ENCODE measurements around the gene GRIK4. TPM values are rescaled to one million over a fixed set of nuclear protein-coding genes. Genes with fewer than 3 reads are reported as not detected.

The GRIK4 gene
- total RNA-seq, 1 experiment from 2014 or later, result 3.3 TPM

DNA sequence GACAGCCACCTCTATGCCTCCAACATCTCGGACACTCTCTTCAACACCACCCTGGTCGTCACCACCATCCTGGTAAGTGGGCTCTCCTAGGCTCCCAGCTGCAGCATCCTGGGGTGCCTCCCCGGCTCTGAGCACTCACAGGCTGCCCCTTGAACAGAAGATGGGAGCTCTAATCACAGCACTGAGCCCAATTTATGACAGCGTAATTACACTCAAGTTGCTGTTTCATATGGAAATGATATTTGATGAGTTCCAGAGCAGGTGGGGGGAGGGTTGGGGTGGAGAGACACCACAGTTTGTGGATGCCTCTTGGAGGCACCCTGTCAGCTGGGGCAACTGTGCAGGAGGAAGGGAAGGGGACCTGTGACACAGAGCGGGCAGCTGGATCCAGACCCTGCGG, 387.0 kb downstream of the GRIK4 start:
- Mint-ChIP-seq H3K27me3 (ENCODE audit: low read depth) (no peaks in the 10 kb centered on the region; the same call in 1 of the 2 replicates), H3K4me3 (no peak overlapping the region), H3K4me1 (peaks cover 18% of the 10 kb centered on the region), H3K9me3 (no peaks in the 10 kb centered on the region), H3K36me3 (no peaks in the 10 kb centered on the region), H3K27ac (no peak overlapping the region)
- no peak for DNase-seq (ENCODE audit: low spot score)
- ChIA-PET POLR2A (interaction anchor here (0.8 kb wide), 1 partner anchor 82 kb away, joined by 7 read pairs; no protein-coding TSS in a partner anchor), CTCF (interaction anchor here (1.0 to 3.9 kb wide), 2 partner anchors 14 to 213 kb away, joined by 3 to 20 read pairs; no protein-coding TSS in a partner anchor)
- ATAC-seq, result no peak
- TF ChIP-seq, protein P1, sequence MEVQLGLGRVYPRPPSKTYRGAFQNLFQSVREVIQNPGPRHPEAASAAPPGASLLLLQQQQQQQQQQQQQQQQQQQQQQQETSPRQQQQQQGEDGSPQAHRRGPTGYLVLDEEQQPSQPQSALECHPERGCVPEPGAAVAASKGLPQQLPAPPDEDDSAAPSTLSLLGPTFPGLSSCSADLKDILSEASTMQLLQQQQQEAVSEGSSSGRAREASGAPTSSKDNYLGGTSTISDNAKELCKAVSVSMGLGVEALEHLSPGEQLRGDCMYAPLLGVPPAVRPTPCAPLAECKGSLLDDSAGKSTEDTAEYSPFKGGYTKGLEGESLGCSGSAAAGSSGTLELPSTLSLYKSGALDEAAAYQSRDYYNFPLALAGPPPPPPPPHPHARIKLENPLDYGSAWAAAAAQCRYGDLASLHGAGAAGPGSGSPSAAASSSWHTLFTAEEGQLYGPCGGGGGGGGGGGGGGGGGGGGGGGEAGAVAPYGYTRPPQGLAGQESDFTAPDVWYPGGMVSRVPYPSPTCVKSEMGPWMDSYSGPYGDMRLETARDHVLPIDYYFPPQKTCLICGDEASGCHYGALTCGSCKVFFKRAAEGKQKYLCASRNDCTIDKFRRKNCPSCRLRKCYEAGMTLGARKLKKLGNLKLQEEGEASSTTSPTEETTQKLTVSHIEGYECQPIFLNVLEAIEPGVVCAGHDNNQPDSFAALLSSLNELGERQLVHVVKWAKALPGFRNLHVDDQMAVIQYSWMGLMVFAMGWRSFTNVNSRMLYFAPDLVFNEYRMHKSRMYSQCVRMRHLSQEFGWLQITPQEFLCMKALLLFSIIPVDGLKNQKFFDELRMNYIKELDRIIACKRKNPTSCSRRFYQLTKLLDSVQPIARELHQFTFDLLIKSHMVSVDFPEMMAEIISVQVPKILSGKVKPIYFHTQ (CRISPR knock-in tag; IDR thresholded peaks at IDR 0.05), result no peak

DNA sequence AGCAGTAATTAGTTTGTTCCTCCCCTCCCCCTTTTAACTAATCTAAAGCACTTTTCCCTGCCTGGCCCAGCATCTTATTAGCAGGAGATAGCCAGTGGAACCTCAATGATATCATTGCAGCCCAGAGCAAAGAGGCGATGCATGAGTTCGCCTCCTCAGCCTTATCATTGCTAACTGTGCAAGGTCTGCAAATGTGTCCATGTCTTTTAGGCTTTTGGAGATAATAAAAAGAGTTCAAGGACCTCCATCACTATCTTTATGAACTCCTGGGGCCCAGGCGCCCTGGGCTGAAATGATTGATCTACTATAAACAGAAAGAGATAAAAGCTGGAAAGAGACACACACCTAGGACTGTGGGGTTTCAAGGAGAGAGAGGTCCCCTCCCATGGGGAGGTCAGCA, 388.2 kb downstream of the GRIK4 start:
- Mint-ChIP-seq H3K27me3 (ENCODE audit: low read depth) (no peaks in the 10 kb centered on the region; the same call in 1 of the 2 replicates), H3K4me3 (no peak overlapping the region), H3K4me1 (peaks cover 9% of the 10 kb centered on the region), H3K27ac (no peak overlapping the region), H3K36me3 (no peaks in the 10 kb centered on the region), H3K9me3 (no peaks in the 10 kb centered on the region)
- TF ChIP-seq FOXK1 (CRISPR knock-in tag; IDR thresholded peaks at IDR 0.05), result no peak
- no peak for TF ChIP-seq JAZF1 (CRISPR knock-in tag; IDR thresholded peaks at IDR 0.05)
- TF ChIP-seq ZNF671 (CRISPR knock-in tag; IDR thresholded peaks at IDR 0.05), result no peak
- no peak for TF ChIP-seq GABPB1 (CRISPR knock-in tag; IDR thresholded peaks at IDR 0.05)
- TF ChIP-seq, protein P2, sequence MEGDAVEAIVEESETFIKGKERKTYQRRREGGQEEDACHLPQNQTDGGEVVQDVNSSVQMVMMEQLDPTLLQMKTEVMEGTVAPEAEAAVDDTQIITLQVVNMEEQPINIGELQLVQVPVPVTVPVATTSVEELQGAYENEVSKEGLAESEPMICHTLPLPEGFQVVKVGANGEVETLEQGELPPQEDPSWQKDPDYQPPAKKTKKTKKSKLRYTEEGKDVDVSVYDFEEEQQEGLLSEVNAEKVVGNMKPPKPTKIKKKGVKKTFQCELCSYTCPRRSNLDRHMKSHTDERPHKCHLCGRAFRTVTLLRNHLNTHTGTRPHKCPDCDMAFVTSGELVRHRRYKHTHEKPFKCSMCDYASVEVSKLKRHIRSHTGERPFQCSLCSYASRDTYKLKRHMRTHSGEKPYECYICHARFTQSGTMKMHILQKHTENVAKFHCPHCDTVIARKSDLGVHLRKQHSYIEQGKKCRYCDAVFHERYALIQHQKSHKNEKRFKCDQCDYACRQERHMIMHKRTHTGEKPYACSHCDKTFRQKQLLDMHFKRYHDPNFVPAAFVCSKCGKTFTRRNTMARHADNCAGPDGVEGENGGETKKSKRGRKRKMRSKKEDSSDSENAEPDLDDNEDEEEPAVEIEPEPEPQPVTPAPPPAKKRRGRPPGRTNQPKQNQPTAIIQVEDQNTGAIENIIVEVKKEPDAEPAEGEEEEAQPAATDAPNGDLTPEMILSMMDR (IDR thresholded peaks at IDR 0.05), result no peak
- TF ChIP-seq, protein P3, sequence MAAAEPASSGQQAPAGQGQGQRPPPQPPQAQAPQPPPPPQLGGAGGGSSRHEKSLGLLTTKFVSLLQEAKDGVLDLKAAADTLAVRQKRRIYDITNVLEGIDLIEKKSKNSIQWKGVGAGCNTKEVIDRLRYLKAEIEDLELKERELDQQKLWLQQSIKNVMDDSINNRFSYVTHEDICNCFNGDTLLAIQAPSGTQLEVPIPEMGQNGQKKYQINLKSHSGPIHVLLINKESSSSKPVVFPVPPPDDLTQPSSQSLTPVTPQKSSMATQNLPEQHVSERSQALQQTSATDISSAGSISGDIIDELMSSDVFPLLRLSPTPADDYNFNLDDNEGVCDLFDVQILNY (CRISPR knock-in tag; IDR thresholded peaks at IDR 0.05), result no peak
- no peak for TF ChIP-seq ZBTB21 (CRISPR knock-in tag; IDR thresholded peaks at IDR 0.05; ENCODE audit: borderline replicate concordance)
- TF ChIP-seq ATF1 (CRISPR knock-in tag; IDR thresholded peaks at IDR 0.05), result no peak
- TF ChIP-seq, protein P4, sequence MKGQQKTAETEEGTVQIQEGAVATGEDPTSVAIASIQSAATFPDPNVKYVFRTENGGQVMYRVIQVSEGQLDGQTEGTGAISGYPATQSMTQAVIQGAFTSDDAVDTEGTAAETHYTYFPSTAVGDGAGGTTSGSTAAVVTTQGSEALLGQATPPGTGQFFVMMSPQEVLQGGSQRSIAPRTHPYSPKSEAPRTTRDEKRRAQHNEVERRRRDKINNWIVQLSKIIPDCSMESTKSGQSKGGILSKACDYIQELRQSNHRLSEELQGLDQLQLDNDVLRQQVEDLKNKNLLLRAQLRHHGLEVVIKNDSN (CRISPR knock-in tag; IDR thresholded peaks at IDR 0.05), result no peak
- TF ChIP-seq GRHL2 (CRISPR knock-in tag; IDR thresholded peaks at IDR 0.05; ENCODE audit: insufficient replicate concordance, severe bottlenecking), result no peak
- ATAC-seq, result no peak
- ChIA-PET CTCF (interaction anchor here (1.2 to 3.9 kb wide), 4 partner anchors 13 to 295 kb away, joined by 4 to 20 read pairs (median 4); no protein-coding TSS in a partner anchor), POLR2A (no interaction called here)
- no peak for DNase-seq (ENCODE audit: low spot score)

DNA sequence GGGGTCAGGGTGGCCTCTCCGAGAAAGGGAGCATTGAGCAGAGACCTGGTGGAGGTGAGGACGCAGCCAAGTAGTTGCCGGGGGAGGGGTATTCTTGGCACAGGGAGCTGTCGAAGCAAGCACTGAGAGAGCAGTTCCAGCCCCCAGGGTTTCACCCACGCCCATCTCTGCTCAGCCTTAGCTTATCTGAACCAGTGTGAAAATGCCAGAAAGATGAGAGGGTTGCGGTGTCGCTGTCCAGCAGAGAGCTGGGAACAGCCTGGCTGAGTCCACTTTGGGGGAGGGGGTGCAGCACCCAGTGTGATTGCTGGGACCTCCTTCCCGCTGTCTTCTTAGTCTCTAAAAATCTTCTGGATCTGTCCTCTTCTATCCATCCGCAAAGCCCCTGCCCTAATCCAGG, 389.1 kb downstream of the GRIK4 start:
- Mint-ChIP-seq H3K27ac (no peak overlapping the region), H3K9me3 (no peaks in the 10 kb centered on the region), H3K36me3 (no peaks in the 10 kb centered on the region), H3K4me1 (peaks cover 9% of the 10 kb centered on the region), H3K4me3 (no peak overlapping the region), H3K27me3 (ENCODE audit: low read depth) (peaks cover 2% of the 10 kb centered on the region; the same call in 1 of the 2 replicates)
- no peak for DNase-seq (ENCODE audit: low spot score)
- TF ChIP-seq OVOL2 (CRISPR knock-in tag; IDR thresholded peaks at IDR 0.05; ENCODE audit: borderline replicate concordance) (no peak), SOX15 (CRISPR knock-in tag; IDR thresholded peaks at IDR 0.05) (no peak), NR1H2 (CRISPR knock-in tag; IDR thresholded peaks at IDR 0.05) (no peak), ZNF138 (CRISPR knock-in tag; conservative IDR thresholded peaks at IDR 0.05) (no peak), RELA (CRISPR knock-in tag; IDR thresholded peaks at IDR 0.05; ENCODE audit: borderline replicate concordance) (no peak), IRF2 (CRISPR knock-in tag; IDR thresholded peaks at IDR 0.05; ENCODE audit: borderline replicate concordance, low read depth) (no peak)
- TF ChIP-seq, protein P5, sequence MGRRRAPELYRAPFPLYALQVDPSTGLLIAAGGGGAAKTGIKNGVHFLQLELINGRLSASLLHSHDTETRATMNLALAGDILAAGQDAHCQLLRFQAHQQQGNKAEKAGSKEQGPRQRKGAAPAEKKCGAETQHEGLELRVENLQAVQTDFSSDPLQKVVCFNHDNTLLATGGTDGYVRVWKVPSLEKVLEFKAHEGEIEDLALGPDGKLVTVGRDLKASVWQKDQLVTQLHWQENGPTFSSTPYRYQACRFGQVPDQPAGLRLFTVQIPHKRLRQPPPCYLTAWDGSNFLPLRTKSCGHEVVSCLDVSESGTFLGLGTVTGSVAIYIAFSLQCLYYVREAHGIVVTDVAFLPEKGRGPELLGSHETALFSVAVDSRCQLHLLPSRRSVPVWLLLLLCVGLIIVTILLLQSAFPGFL (CRISPR knock-in tag; IDR thresholded peaks at IDR 0.05; ENCODE audit: borderline replicate concordance), result no peak
- TF ChIP-seq, protein P3 (CRISPR knock-in tag; IDR thresholded peaks at IDR 0.05), result no peak
- TF ChIP-seq, protein P6, sequence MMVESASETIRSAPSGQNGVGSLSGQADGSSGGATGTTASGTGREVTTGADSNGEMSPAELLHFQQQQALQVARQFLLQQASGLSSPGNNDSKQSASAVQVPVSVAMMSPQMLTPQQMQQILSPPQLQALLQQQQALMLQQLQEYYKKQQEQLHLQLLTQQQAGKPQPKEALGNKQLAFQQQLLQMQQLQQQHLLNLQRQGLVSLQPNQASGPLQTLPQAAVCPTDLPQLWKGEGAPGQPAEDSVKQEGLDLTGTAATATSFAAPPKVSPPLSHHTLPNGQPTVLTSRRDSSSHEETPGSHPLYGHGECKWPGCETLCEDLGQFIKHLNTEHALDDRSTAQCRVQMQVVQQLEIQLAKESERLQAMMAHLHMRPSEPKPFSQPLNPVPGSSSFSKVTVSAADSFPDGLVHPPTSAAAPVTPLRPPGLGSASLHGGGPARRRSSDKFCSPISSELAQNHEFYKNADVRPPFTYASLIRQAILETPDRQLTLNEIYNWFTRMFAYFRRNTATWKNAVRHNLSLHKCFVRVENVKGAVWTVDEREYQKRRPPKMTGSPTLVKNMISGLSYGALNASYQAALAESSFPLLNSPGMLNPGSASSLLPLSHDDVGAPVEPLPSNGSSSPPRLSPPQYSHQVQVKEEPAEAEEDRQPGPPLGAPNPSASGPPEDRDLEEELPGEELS (CRISPR knock-in tag; IDR thresholded peaks at IDR 0.05), result no peak
- CTCF ChIA-PET, result interaction anchor here (1.2 to 3.9 kb wide), 5 partner anchors 12 to 294 kb away, joined by 4 to 20 read pairs (median 5); no protein-coding TSS in a partner anchor
- ATAC-seq, result peak; percentile 40
- POLR2A ChIA-PET, result no interaction called here

Measured in WTC11 (cell line).